SK-N-MC (cell line): ENCODE data around the gene AFDN.

Experiments used
- DNase-seq: peaks from one replicate; pipeline ENCODE4 v3.0.0-alpha.2; 2011; ENCODE audit warnings: low read depth, low spot score
- H3K27ac ChIP-seq: fragments of 200-600 bp; sonication (generic); 2 replicates; pipeline ENCODE4 v1.5.1; 2016; ENCODE audit warnings: mixed run types
- H3K36me3 ChIP-seq: fragments of 200-600 bp; sonication (generic); 2 replicates; pipeline ENCODE4 v1.6.1; 2017; ENCODE audit warnings: antibody characterized with exemption, low read length, mixed read lengths; ENCODE audit not compliant: insufficient read depth
- H3K4me3 ChIP-seq: fragments of 200-600 bp; sonication (generic); 2 replicates; pipeline ENCODE4 v1.5.1; 2016
- H3K9ac ChIP-seq: fragments of 200-600 bp; sonication (generic); 2 replicates; pipeline ENCODE4 v1.8.0; 2017; ENCODE audit warnings: mixed run types, mixed read lengths; ENCODE audit not compliant: insufficient read length
- H3K9me3 ChIP-seq: fragments of 200-600 bp; sonication (generic); 2 replicates; pipeline ENCODE4 v1.6.1; 2017; ENCODE audit warnings: low read depth, mild to moderate bottlenecking, antibody characterized with exemption, low read length, moderate library complexity, mixed read lengths
- EZH2 ChIP-seq: fragments of 200-600 bp; sonication (generic); IDR thresholded peaks from one replicate; pipeline ENCODE4 v1.6.1; 2017; ENCODE audit warnings: antibody characterized with exemption
- FOXP2 ChIP-seq: optimal IDR thresholded peaks from 2 replicates; pipeline ENCODE3; 2011; ENCODE audit warnings: mild to moderate bottlenecking, moderate library complexity; ENCODE audit not compliant: insufficient read depth; ENCODE audit errors: extremely low read length, control extremely low read depth
- POLR2AphosphoS5 ChIP-seq: IDR thresholded peaks from 2 replicates; pipeline ENCODE4 v1.6.1; 2012; ENCODE audit warnings: mild to moderate bottlenecking, low read depth, low read length, borderline replicate concordance

Gene AFDN

DNA sequence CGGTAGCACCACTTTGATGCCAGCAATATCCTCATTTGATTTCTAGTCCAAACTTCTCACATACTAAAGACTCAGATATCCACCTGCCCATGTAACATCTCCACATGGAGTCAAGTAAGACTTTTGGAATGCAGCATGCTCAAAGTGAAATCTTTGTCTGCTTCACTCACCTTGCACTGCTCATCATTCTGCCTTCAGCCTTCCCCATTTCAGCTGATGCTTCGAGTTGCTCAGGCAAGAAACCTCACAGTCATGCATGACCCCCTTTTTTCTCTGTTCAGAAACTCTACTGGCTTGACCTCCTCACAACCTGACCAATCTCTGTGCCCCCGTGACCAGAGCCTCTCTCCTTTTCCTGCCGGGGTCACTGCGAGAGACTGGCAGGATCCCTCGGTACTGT lies 129.8 kb downstream of the AFDN start:
- Histone ChIP-seq H3K9ac (no peak overlapping the region), H3K36me3 (peaks cover 16% of the 10 kb centered on the region), H3K9me3 (no peaks in the 10 kb centered on the region), H3K4me3 (no peak overlapping the region), H3K27ac (no peak overlapping the region)
- TF ChIP-seq EZH2, result no peak
- no peak for DNase-seq

DNA sequence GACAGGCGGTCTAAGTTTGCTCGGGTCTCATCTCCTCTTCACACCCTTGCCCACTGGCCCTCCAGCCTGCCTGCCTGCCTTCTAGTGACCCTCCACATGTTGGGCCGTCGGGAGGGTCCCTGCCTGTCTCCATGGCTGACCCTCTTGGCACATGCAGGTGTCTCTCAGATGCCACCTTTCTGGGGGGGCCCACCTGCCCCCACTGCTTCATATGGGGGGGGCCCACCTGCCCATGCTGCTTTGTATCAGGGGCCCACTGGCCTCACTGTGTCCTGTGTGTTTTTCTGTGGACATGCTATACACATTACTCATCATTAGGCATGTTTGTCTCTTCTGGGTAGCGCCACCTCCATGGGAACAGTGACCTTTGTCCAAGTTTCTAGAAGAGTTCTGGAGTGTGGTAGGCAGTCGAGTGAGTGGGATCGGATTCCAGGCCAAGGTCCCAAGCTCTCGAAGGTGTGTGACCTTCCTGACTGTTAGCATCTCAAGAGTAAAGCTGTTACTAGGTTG lies 130.3 kb downstream of the AFDN start:
- Histone ChIP-seq H3K9ac (no peak overlapping the region), H3K9me3 (no peaks in the 10 kb centered on the region), H3K36me3 (peaks cover 11% of the 10 kb centered on the region), H3K27ac (no peak overlapping the region), H3K4me3 (no peak overlapping the region)
- TF ChIP-seq POLR2AphosphoS5, result no peak
- no peak for TF ChIP-seq EZH2
- TF ChIP-seq FOXP2, result no peak
- DNase-seq, result no peak

DNA sequence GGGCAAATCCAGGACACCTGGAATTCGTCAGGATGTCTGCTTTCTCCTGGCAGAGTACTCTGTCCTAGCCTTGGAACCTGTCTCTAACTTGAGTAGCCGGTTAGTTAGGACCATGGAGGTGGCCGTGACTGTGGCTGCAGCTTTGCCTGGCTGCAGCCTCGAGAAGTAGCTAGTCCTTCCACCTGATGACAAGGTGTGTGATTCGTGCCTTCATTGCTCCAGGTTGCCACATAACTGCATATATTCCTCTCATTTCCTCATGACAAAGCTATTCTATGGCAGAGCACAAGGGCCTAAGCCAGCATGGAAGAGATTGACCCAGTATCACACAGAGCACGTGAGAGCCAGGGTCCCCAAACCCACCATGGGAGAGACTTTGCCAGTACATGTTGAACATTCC lies 130.9 kb downstream of the AFDN start:
- H3K36me3 ChIP-seq, result peaks cover 8% of the 10 kb centered on the region; the same call in 1 of the 2 replicates
- no peaks in the 10 kb centered on the region for H3K9me3 ChIP-seq
- H3K4me3 ChIP-seq, result no peak overlapping the region
- no peak for DNase-seq
- H3K9ac ChIP-seq, result no peak overlapping the region
- TF ChIP-seq POLR2AphosphoS5 (no peak), FOXP2 (no peak)
- H3K27ac ChIP-seq, result no peak overlapping the region

DNA sequence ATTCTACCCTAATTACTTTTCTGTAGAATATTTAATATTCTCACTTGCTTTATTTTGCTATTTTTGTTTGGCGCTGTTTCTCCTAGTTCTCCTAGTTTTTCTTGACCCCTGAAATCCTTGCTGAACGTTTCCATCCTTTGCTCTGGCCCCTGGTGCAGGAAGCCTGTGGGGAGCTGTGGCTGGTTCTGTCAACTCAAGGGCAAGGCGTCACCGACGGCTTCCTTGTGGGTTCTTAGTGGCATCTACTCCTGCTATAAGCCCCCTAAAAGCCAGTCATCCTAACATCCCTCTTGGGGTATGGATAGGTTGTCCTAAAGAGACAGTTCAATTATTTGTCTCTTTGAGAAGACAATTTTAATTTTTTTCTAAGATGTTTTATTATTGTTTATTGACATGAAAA lies 133.9 kb downstream of the AFDN start:
- H3K9me3 ChIP-seq, result no peaks in the 10 kb centered on the region
- H3K4me3 ChIP-seq, result no peak overlapping the region
- DNase-seq, result no peak
- peaks cover 25% of the 10 kb centered on the region for H3K36me3 ChIP-seq
- TF ChIP-seq POLR2AphosphoS5, result no peak
- TF ChIP-seq EZH2, result no peak
- TF ChIP-seq FOXP2, result no peak
- H3K27ac ChIP-seq, result no peak overlapping the region
- no peak overlapping the region for H3K9ac ChIP-seq

GRCh38 chr6:167962711-167963110 lies 136.0 kb downstream of the AFDN start:
- Histone ChIP-seq H3K9me3 (no peaks in the 10 kb centered on the region), H3K27ac (no peak overlapping the region), H3K4me3 (no peak overlapping the region), H3K36me3 (peaks cover 37% of the 10 kb centered on the region), H3K9ac (no peak overlapping the region)
- DNase-seq, result no peak
- TF ChIP-seq FOXP2 (no peak), POLR2AphosphoS5 (no peak), EZH2 (no peak)

DNA sequence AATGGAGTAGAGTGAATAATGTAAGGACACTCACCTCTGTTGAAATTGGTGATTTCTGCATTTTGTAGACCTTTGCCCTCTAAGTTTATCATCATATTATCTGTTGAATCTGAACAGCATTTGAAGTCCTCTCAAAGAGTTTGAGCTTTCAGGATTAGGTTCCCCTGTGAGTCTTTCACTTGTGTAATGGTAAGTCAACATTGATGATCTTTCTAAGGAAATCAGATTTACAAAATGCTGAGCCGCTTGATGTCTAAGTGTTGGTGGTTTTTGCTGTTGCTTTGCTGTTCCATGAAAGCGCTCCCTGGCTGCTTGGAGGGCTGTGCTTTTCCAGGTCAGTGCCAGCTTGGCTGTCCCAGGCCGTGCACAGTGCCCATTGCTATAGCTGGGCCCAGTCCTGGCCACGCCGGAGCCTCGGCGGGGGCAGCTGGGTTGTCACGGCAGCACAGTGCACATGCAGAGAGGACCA lies 136.9 kb downstream of the AFDN start:
- no peak overlapping the region for H3K9ac ChIP-seq
- peaks cover 43% of the 10 kb centered on the region for H3K36me3 ChIP-seq
- no peak for TF ChIP-seq EZH2
- TF ChIP-seq FOXP2, result no peak
- no peaks in the 10 kb centered on the region for H3K9me3 ChIP-seq
- H3K4me3 ChIP-seq, result no peak overlapping the region
- no peak overlapping the region for H3K27ac ChIP-seq
- no peak for DNase-seq

GRCh38 chr6:167965592-167966539 lies 139.2 kb downstream of the AFDN start:
- TF ChIP-seq FOXP2, result no peak
- TF ChIP-seq POLR2AphosphoS5, result no peak
- no peak for TF ChIP-seq EZH2

DNA sequence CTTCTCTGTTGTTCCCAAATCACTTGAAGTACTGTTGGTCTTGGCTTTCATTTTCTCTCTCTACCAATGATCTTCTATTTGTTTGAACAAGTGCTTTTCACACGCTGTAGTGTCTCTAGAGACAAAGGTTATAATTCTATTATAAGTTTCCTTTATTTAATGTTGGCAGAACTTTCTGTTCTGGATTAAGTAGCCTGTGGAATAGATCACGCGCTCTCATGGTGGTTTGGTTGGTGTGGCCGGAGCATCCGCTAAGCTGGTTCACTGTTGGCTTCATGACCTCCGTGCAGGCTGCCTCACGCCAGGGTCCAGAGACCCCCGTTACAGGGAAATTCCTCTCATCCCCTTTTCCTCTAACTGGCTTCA lies 139.8 kb downstream of the AFDN start:
- Histone ChIP-seq H3K36me3 (peaks cover 52% of the 10 kb centered on the region), H3K9me3 (no peaks in the 10 kb centered on the region), H3K9ac (no peak overlapping the region), H3K4me3 (no peak overlapping the region), H3K27ac (no peak overlapping the region)
- no peak for DNase-seq
- TF ChIP-seq POLR2AphosphoS5 (no peak), EZH2 (no peak), FOXP2 (no peak)

More at GRCh38 chr6:167965592-167966539, 139.2 kb downstream of the AFDN start:
- peaks cover 52% of the 10 kb centered on the region for H3K36me3 ChIP-seq
- no peak overlapping the region for H3K4me3 ChIP-seq
- no peak overlapping the region for H3K27ac ChIP-seq
- no peak for DNase-seq
- no peak overlapping the region for H3K9ac ChIP-seq
- no peaks in the 10 kb centered on the region for H3K9me3 ChIP-seq

DNA sequence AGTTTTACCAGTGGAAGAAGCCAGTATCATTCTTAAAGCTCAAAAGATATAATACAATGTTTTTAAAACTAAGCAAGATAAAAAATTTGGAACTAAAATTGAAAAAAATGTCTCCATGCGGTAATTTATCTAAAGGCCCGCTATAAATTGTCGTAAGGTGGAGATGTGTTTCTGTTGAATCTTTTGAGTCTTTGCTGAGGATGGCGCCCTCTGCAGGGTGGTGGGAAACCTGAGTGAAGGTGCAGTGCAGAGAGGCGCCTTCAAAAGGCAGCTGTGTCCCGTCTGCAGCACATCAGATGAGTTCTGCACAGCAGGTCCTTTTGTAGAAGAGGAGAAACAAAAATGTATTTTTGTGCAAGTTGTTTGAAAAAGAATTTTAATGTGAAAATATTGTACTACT lies 141.4 kb downstream of the AFDN start:
- Histone ChIP-seq H3K27ac (no peak overlapping the region), H3K9ac (no peak overlapping the region), H3K9me3 (no peaks in the 10 kb centered on the region), H3K4me3 (no peak overlapping the region), H3K36me3 (peaks cover 45% of the 10 kb centered on the region)
- TF ChIP-seq POLR2AphosphoS5 (no peak), FOXP2 (no peak), EZH2 (no peak)
- DNase-seq, result no peak
